NCI-H1417 treated with DMSO at 0.1 percent for 48 hours (cell line): ENCODE measurements around the gene CMYA5.
"Not testable (repeated sequence)": the region's sequence is repeated elsewhere in the genome, so short reads cannot be mapped to it uniquely, and the experiment has no call there.

ENCODE experiments used
- DNase-seq: peaks from one replicate; lab custom pipeline; 2025; lab: John Stamatoyannopoulos, UW

Gene CMYA5

GRCh38 chr5:79702606-79703380 lies 13.2 kb downstream of the CMYA5 start:
- DNase-seq = no peak

- no peak for DNase-seq
These were observed 13.7 kb downstream of the CMYA5 start for GRCh38 chr5:79703381-79703645.

GRCh38 chr5:79704553-79704952 lies 14.9 kb downstream of the CMYA5 start:
- DNase-seq = no peak

GRCh38 chr5:79705632-79706031 lies 16.0 kb downstream of the CMYA5 start:
- DNase-seq = no peak

- DNase-seq = not testable (repeated sequence)
These were observed 16.7 kb downstream of the CMYA5 start for GRCh38 chr5:79706317-79706716.

GRCh38 chr5:79707535-79707934 lies 17.9 kb downstream of the CMYA5 start:
- no peak for DNase-seq

GRCh38 chr5:79712741-79713140 lies 23.1 kb downstream of the CMYA5 start:
- no peak for DNase-seq

- no peak for DNase-seq
These were observed 24.1 kb downstream of the CMYA5 start for GRCh38 chr5:79713727-79714126.

GRCh38 chr5:79716839-79717238 lies 27.2 kb downstream of the CMYA5 start:
- no peak for DNase-seq

GRCh38 chr5:79720096-79720495 lies 30.5 kb downstream of the CMYA5 start:
- DNase-seq = no peak

GRCh38 chr5:79727451-79728355 lies 38.1 kb downstream of the CMYA5 start:
- no peak for DNase-seq

GRCh38 chr5:79728396-79728795 lies 38.8 kb downstream of the CMYA5 start:
- DNase-seq = no peak

GRCh38 chr5:79729679-79730078 lies 40.0 kb downstream of the CMYA5 start:
- DNase-seq = no peak

GRCh38 chr5:79730564-79730963 lies 40.9 kb downstream of the CMYA5 start:
- DNase-seq = no peak

GRCh38 chr5:79731775-79732174 lies 42.1 kb downstream of the CMYA5 start:
- DNase-seq = no peak

- no peak for DNase-seq
These were observed 47.2 kb downstream of the CMYA5 start for GRCh38 chr5:79736528-79737514.

- no peak for DNase-seq
These were observed 48.7 kb downstream of the CMYA5 start for GRCh38 chr5:79738349-79738748.

- DNase-seq = no peak
These were observed 53.0 kb downstream of the CMYA5 start for GRCh38 chr5:79742549-79743136.

- no peak for DNase-seq
These were observed 54.4 kb downstream of the CMYA5 start for GRCh38 chr5:79743846-79744605.

- DNase-seq = no peak
These were observed 55.6 kb downstream of the CMYA5 start for GRCh38 chr5:79745255-79745654.
